Fibroblast of villous mesenchyme (primary cell): ENCODE measurements around the gene DNM1. TPM values are rescaled to one million over a fixed set of nuclear protein-coding genes. Genes with fewer than 3 reads are reported as not detected.

Experiments
- DNase-seq: peaks from one replicate; pipeline ENCODE4 v3.0.0-alpha.2; 2010; ENCODE audit warnings: low read depth
- H3K4me3 ChIP-seq: 2 replicates; pipeline ENCODE4 v1.5.1; 2011; ENCODE audit warnings: low read depth, mild to moderate bottlenecking, low read length
- CTCF ChIP-seq: IDR thresholded peaks from 2 replicates; pipeline ENCODE4 v1.5.1; 2012; ENCODE audit warnings: low read depth, mild to moderate bottlenecking, low read length; ENCODE audit not compliant: insufficient read depth
- total RNA-seq: library from RNA; depleted of rRNA; stranded (reverse); fragments of >200 nt; gene quantifications from 2 replicates; pipeline ENCODE4 v1.2.3, GENCODE V29; 2012

Gene DNM1
- total RNA-seq, 1 donor, result 15.5 TPM

GRCh38 chr9:128187361-128187760 lies 15.8 kb upstream of the DNM1 start:
- DNase-seq, result no peak

GRCh38 chr9:128188209-128188608 lies 15.0 kb upstream of the DNM1 start:
- H3K4me3 ChIP-seq, result no peak overlapping the region
- DNase-seq, result no peak
- TF ChIP-seq CTCF, result no peak

More at GRCh38 chr9:128187361-128187760, 15.8 kb upstream of the DNM1 start:
- no peak overlapping the region for H3K4me3 ChIP-seq
- no peak for TF ChIP-seq CTCF

GRCh38 chr9:128190013-128190412 lies 13.2 kb upstream of the DNM1 start:
- TF ChIP-seq CTCF, result no peak
- no peak overlapping the region for H3K4me3 ChIP-seq
- no peak for DNase-seq

- peak overlapping the region; percentile 89 for H3K4me3 ChIP-seq
- TF ChIP-seq CTCF, result no peak
- peak; percentile 9 for DNase-seq
Measured at GRCh38 chr9:128190516-128191405, 12.4 kb upstream of the DNM1 start.

- H3K4me3 ChIP-seq, result peak within 1 kb of the TSS; percentile 89
- DNase-seq, result peak; percentile 80
- TF ChIP-seq CTCF, result peak; percentile 68
Measured at GRCh38 chr9:128191406-128192046, 11.7 kb upstream of the DNM1 start, which contains the start of gene CIZ1. CIZ1 (minus strand) TSS chr9:128191572; CDS start chr9:128190857, 715 bp downstream.

- TF ChIP-seq CTCF, result peak; percentile 38
- peak overlapping the region; percentile 89 for H3K4me3 ChIP-seq
- DNase-seq, result peak; percentile 96
Measured at GRCh38 chr9:128192601-128193371, 10.4 kb upstream of the DNM1 start.
